Fibroblast of lung (primary cell): ENCODE data around the gene RASEF. TPM values are rescaled to one million over a fixed set of nuclear protein-coding genes. Genes with fewer than 3 reads are reported as not detected.
A peak's percentile ranks its signal among the peaks of the same experiment; 100 is the strongest.

Source experiments
- DNase-seq, 2 donors: peaks; one replicate each; pipeline versions ENCODE4 v3.0.0 to v3.0.0-alpha.2; 2010; ENCODE audit warnings: low read depth in 2 of 2
- H2AFZ ChIP-seq: 2 replicates; pipeline ENCODE4 v1.5.1; 2012; ENCODE audit warnings: low read length, control low read depth, inconsistent platforms
- H3K27ac ChIP-seq: 2 replicates; pipeline ENCODE4 v1.5.1; 2011; ENCODE audit warnings: low read length, control low read depth; ENCODE audit not compliant: insufficient read depth
- H3K27me3 ChIP-seq: 2 replicates; pipeline ENCODE4 v1.5.1; 2011; ENCODE audit warnings: mild to moderate bottlenecking, low read length; ENCODE audit not compliant: control insufficient read depth, insufficient read depth
- H3K36me3 ChIP-seq: 2 replicates; pipeline ENCODE4 v1.5.1; 2011; ENCODE audit warnings: low read length; ENCODE audit not compliant: control insufficient read depth, insufficient read depth
- H3K4me1 ChIP-seq: 2 replicates; pipeline ENCODE4 v1.5.1; 2011; ENCODE audit warnings: low read length; ENCODE audit not compliant: control insufficient read depth, insufficient read depth; ENCODE audit errors: extremely low read depth
- H3K4me2 ChIP-seq: 2 replicates; pipeline ENCODE4 v1.5.1; 2011; ENCODE audit warnings: low read length, control low read depth; ENCODE audit not compliant: insufficient read depth; ENCODE audit errors: extremely low read depth
- H3K4me3 ChIP-seq, 4 experiments: fragments of 200-600 bp in 1 of 4; sonication (generic) in 1 of 4; replicated peaks in 1 of 4; 2 replicates each; pipeline ENCODE4 v1.5.1; 2011 to 2016; ENCODE audit warnings: low read length in 4 of 4, low read depth in 3 of 4, mild to moderate bottlenecking in 3 of 4, control low read depth in 2 of 4, inconsistent platforms in 1 of 4, mixed read lengths in 1 of 4; ENCODE audit not compliant: insufficient read depth in 1 of 4; ENCODE audit errors: control extremely low read depth in 1 of 4
- H3K79me2 ChIP-seq: 2 replicates; pipeline ENCODE4 v1.5.1; 2012; ENCODE audit warnings: mild to moderate bottlenecking, low read length, inconsistent platforms; ENCODE audit not compliant: control insufficient read depth, insufficient read depth
- H3K9ac ChIP-seq: 2 replicates; pipeline ENCODE4 v1.5.1; 2011; ENCODE audit warnings: mild to moderate bottlenecking, low read length, control low read depth; ENCODE audit not compliant: insufficient read depth
- H3K9me3 ChIP-seq: 2 replicates; pipeline ENCODE4 v1.5.1; 2012; ENCODE audit warnings: low read depth, low read length; ENCODE audit not compliant: control insufficient read depth, insufficient read depth
- H4K20me1 ChIP-seq: 2 replicates; pipeline ENCODE4 v1.5.1; 2011; ENCODE audit warnings: low read length; ENCODE audit not compliant: control insufficient read depth, insufficient read depth; ENCODE audit errors: extremely low read depth
- CTCF ChIP-seq, 2 donors: IDR thresholded peaks in 1 of 2; conservative IDR thresholded peaks in 1 of 2; 1 replicate in 1 of 2; 2 replicates in 1 of 2; pipeline ENCODE4 v1.5.1; 2011 to 2012; ENCODE audit warnings: low read length in 2 of 2, control low read depth in 1 of 2, inconsistent platforms in 1 of 2, low read depth in 1 of 2, mild to moderate bottlenecking in 1 of 2
- EZH2 ChIP-seq: IDR thresholded peaks from 2 replicates; pipeline ENCODE4 v1.5.1; 2012; ENCODE audit warnings: low read length, control low read depth, mild to moderate bottlenecking; ENCODE audit errors: missing control alignments
- polyA plus RNA-seq, 2 donors: library from polyadenylated mRNA; depleted of rRNA in 1 of 2; stranded (reverse) in 1 of 2; unstranded in 1 of 2; fragments of >200 nt; gene quantifications; 2 replicates each; pipeline ENCODE4 v1.2.1, GENCODE V29; 2011 to 2012; ENCODE audit warnings: missing spikeins in 1 of 2
- total RNA-seq: library from RNA; depleted of rRNA; stranded (reverse); fragments of >200 nt; gene quantifications from 2 replicates; pipeline ENCODE4 v1.2.1, GENCODE V29; 2014

Gene RASEF
- total and polyA plus RNA-seq, 2 donors (not counting 1 experiment from before 2014, with no cell fraction given) = 0.28 to 1.2 TPM

GRCh38 chr9:83067579-83067978 lies 4.6 kb upstream of the RASEF start:
- Histone ChIP-seq H3K9ac (no peak overlapping the region), H3K4me3 (no peak overlapping the region), H2AFZ (no peak overlapping the region), H3K79me2 (no peaks in the 10 kb centered on the region), H3K4me2 (no peak overlapping the region), H3K27me3 (peaks cover 4% of the 10 kb centered on the region), H3K36me3 (no peaks in the 10 kb centered on the region), H3K27ac (no peak overlapping the region), H3K9me3 (no peaks in the 10 kb centered on the region), H3K4me1 (no peaks in the 10 kb centered on the region), H4K20me1 (no peaks in the 10 kb centered on the region)
- DNase-seq = no peak
- TF ChIP-seq EZH2 (no peak), CTCF (conservative IDR thresholded peaks at IDR 0.05 in 1 of 2, IDR thresholded peaks at IDR 0.05 in 1 of 2; ENCODE audit: low read depth in 1 of 2, low read length in 2 of 2) (no peak)

- no peaks in the 10 kb centered on the region for H3K4me1 ChIP-seq
- peaks cover 8% of the 10 kb centered on the region for H3K27me3 ChIP-seq
- no peaks in the 10 kb centered on the region for H3K79me2 ChIP-seq
- H3K27ac ChIP-seq = no peak overlapping the region
- TF ChIP-seq EZH2 (no peak), CTCF (conservative IDR thresholded peaks at IDR 0.05 in 1 of 2, IDR thresholded peaks at IDR 0.05 in 1 of 2; ENCODE audit: low read depth in 1 of 2, low read length in 2 of 2) (no peak)
- peak; percentile 34 to 98 for DNase-seq
- no peaks in the 10 kb centered on the region for H3K9me3 ChIP-seq
- H3K36me3 ChIP-seq = no peaks in the 10 kb centered on the region
- no peak overlapping the region for H2AFZ ChIP-seq
- no peaks in the 10 kb centered on the region for H4K20me1 ChIP-seq
- H3K9ac ChIP-seq = no peak overlapping the region
- H3K4me3 ChIP-seq = no peak overlapping the region
- no peak overlapping the region for H3K4me2 ChIP-seq
Observed at GRCh38 chr9:83066771-83067170, 3.8 kb upstream of the RASEF start.

GRCh38 chr9:83065233-83065632 lies 2.3 kb upstream of the RASEF start:
- no peak for TF ChIP-seq CTCF (conservative IDR thresholded peaks at IDR 0.05 in 1 of 2, IDR thresholded peaks at IDR 0.05 in 1 of 2; ENCODE audit: low read depth in 1 of 2, low read length in 2 of 2)
- no peak for TF ChIP-seq EZH2
- Histone ChIP-seq H3K4me2 (no peak overlapping the region), H3K27ac (no peak overlapping the region), H3K4me1 (no peaks in the 10 kb centered on the region), H3K4me3 (no peak overlapping the region), H4K20me1 (no peaks in the 10 kb centered on the region), H3K36me3 (no peaks in the 10 kb centered on the region), H3K79me2 (no peaks in the 10 kb centered on the region), H3K9ac (no peak overlapping the region), H3K9me3 (no peaks in the 10 kb centered on the region), H3K27me3 (peaks cover 12% of the 10 kb centered on the region), H2AFZ (no peak overlapping the region)
- DNase-seq = no peak
